ENCODE results near the gene RIN1. TPM values are rescaled to one million over a fixed set of nuclear protein-coding genes. Genes with fewer than 3 reads are reported as not detected.

RIN1 gene
- total and polyA plus RNA-seq, 9 of the 15 experiments (the other 6 are each of a cell fraction or from before 2014, with no cell fraction given): 0.01 to 1.2 (median 0.45) TPM; not detected in 1

DNA sequence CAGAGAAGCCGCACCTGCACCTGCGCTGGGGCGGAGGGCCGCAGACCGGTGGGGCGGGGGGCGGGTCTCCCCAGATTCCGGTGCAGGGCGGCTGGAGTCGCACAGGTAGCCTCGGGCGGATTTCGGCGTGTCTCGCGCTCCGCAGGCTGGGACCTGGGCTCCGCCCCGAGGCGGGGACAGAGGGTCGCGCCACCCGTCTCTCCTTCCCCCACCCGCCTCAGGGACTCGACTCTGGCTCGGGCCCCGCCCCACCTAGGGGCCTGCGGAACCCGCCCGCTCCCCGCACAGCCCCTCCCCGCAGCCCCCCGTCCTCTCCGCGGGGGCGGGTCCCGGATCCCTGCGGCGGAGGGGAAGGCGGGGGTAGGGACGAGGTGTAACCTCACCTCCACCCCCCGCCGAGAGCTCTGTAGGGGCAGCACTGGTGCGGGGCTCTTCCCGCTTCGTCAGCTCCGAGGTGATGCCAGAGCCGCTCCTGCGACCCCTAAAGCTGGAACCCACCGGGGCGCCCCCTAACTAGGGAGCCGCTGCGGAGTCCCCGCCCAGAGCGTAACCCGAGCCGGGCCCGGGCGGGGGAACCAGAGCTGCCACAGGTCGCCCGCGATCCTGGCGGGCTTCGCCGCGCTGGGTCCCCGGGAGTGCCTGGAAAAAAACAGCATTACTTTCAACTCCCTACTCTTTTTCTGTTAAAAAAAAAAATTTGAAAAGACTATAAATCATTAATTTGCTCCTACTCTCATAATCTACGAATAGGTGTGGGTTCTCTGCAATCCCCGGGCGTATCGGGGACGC lies 35.6 kb upstream of the RIN1 start, which contains the start of gene SLC29A2 (continued):
- TF ChIP-seq, protein P1, sequence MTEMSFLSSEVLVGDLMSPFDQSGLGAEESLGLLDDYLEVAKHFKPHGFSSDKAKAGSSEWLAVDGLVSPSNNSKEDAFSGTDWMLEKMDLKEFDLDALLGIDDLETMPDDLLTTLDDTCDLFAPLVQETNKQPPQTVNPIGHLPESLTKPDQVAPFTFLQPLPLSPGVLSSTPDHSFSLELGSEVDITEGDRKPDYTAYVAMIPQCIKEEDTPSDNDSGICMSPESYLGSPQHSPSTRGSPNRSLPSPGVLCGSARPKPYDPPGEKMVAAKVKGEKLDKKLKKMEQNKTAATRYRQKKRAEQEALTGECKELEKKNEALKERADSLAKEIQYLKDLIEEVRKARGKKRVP (CRISPR knock-in tag; IDR thresholded peaks at IDR 0.05): no peak
- TF ChIP-seq, protein P2, sequence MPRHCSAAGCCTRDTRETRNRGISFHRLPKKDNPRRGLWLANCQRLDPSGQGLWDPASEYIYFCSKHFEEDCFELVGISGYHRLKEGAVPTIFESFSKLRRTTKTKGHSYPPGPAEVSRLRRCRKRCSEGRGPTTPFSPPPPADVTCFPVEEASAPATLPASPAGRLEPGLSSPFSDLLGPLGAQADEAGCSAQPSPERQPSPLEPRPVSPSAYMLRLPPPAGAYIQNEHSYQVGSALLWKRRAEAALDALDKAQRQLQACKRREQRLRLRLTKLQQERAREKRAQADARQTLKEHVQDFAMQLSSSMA (CRISPR knock-in tag; IDR thresholded peaks at IDR 0.05): no peak
- TF ChIP-seq ZNF785 (CRISPR knock-in tag; IDR thresholded peaks at IDR 0.05) (no peak), ETS2 (tag; IDR thresholded peaks at IDR 0.05; ENCODE audit: borderline replicate concordance, poor library complexity, severe bottlenecking) (no peak), ELF2 (CRISPR knock-in tag; IDR thresholded peaks at IDR 0.05) (no peak), ZNF766 (CRISPR knock-in tag; conservative IDR thresholded peaks at IDR 0.05) (no peak), ZNF561 (CRISPR knock-in tag; conservative IDR thresholded peaks at IDR 0.05) (no peak), EP400 (IDR thresholded peaks at IDR 0.05) (peak; percentile 45; the same call in 1 of the 2 replicates), MEF2A (IDR thresholded peaks at IDR 0.05; ENCODE audit: control insufficient read depth, low read depth, low read length) (no peak), ZNF124 (CRISPR knock-in tag; IDR thresholded peaks at IDR 0.05) (no peak), ASH1L (IDR thresholded peaks at IDR 0.05; ENCODE audit: borderline replicate concordance, low read depth, partially characterized antibody) (no peak), ZNF121 (CRISPR knock-in tag; conservative IDR thresholded peaks at IDR 0.05) (no peak), DACH1 (IDR thresholded peaks at IDR 0.05; ENCODE audit: partially characterized antibody) (no peak), ZNF280A (IDR thresholded peaks at IDR 0.05; ENCODE audit: low read depth, partially characterized antibody) (no peak), GATA2 (CRISPR knock-in tag; IDR thresholded peaks at IDR 0.05) (no peak), POLR2H (tag; IDR thresholded peaks at IDR 0.05; ENCODE audit: low read depth) (peak; percentile 93), POLR2A (conservative IDR thresholded peaks at IDR 0.05) (peak; percentile 84; the same call in 1 of the 2 replicates), POLR3A (IDR thresholded peaks at IDR 0.05; ENCODE audit: borderline replicate concordance, extremely low read depth, insufficient read depth, insufficient read length) (no peak)
- TF ChIP-seq, protein P3, sequence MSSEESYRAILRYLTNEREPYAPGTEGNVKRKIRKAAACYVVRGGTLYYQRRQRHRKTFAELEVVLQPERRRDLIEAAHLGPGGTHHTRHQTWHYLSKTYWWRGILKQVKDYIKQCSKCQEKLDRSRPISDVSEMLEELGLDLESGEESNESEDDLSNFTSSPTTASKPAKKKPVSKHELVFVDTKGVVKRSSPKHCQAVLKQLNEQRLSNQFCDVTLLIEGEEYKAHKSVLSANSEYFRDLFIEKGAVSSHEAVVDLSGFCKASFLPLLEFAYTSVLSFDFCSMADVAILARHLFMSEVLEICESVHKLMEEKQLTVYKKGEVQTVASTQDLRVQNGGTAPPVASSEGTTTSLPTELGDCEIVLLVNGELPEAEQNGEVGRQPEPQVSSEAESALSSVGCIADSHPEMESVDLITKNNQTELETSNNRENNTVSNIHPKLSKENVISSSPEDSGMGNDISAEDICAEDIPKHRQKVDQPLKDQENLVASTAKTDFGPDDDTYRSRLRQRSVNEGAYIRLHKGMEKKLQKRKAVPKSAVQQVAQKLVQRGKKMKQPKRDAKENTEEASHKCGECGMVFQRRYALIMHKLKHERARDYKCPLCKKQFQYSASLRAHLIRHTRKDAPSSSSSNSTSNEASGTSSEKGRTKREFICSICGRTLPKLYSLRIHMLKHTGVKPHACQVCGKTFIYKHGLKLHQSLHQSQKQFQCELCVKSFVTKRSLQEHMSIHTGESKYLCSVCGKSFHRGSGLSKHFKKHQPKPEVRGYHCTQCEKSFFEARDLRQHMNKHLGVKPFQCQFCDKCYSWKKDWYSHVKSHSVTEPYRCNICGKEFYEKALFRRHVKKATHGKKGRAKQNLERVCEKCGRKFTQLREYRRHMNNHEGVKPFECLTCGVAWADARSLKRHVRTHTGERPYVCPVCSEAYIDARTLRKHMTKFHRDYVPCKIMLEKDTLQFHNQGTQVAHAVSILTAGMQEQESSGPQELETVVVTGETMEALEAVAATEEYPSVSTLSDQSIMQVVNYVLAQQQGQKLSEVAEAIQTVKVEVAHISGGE (CRISPR knock-in tag; IDR thresholded peaks at IDR 0.05): peak in 1 of 3 experiments; percentile 83; a peak in 2 of 6 replicates
- TF ChIP-seq, protein P4, sequence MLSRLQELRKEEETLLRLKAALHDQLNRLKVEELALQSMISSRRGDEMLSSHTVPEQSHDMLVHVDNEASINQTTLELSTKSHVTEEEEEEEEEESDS (CRISPR knock-in tag; IDR thresholded peaks at IDR 0.05): no peak

Data from K562 (cell line).